ENCODE results near the gene CDKL2. TPM values are rescaled to one million over a fixed set of nuclear protein-coding genes. Genes with fewer than 3 reads are reported as not detected.
A peak's percentile ranks its signal among the peaks of the same experiment; 100 is the strongest.

Gene CDKL2
- total and polyA plus RNA-seq, 4 donors: 0.49 to 2.8 (median 2.3) TPM; not detected in 1

- H3K27me3 ChIP-seq (ENCODE audit: control insufficient read depth in 1 of 2, insufficient read depth in 2 of 2, low read length in 1 of 2): no peaks in the 10 kb centered on the region
- no peak overlapping the region for H3K4me3 ChIP-seq (ENCODE audit: low read length in 2 of 2)
- no peak for DNase-seq
- WGBS, 2 donors: 75 to 77% methylated on average over 7 to 8 of the region's 8 CpGs
- H3K9me3 ChIP-seq (ENCODE audit: control insufficient read depth, low read length): no peaks in the 10 kb centered on the region
- ATAC-seq (ENCODE audit: low FRiP score): no peak
- intact Hi-C loops (cut with DNase I): no loop called here
- H3K27ac ChIP-seq (ENCODE audit: low read depth in 1 of 2, low read length in 2 of 2): no peak overlapping the region
- H3K4me1 ChIP-seq (ENCODE audit: control insufficient read depth in 1 of 2, insufficient read depth in 2 of 2, low read length in 2 of 2): no peaks in the 10 kb centered on the region
- H3K36me3 ChIP-seq (ENCODE audit: control insufficient read depth in 1 of 2, insufficient read depth in 2 of 2, low read length in 1 of 2): no peaks in the 10 kb centered on the region
Measured at GRCh38 chr4:75561789-75562188, 68.5 kb downstream of the CDKL2 start.

DNA sequence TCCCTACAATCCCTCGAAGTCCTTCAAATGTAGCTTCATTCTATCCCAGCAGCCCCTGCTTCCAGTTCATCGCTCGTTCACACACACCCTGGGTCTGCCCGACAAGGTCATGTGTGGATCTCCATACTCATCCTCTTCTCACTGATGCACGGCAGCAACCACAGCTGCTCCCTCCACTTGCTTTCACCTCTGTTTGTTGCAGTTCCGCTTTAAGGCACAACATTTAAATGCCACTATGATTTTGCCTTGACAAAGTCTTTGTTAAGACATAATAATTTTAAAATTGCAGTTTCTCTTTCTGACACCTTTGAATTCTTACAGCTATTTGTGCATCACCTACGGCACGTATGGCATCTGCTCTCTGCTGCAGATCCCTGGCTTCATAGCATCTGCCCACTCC, 72.6 kb downstream of the CDKL2 start:
- Histone ChIP-seq H3K4me1 (ENCODE audit: control insufficient read depth in 1 of 2, insufficient read depth in 2 of 2, low read length in 2 of 2) (no peaks in the 10 kb centered on the region), H3K27me3 (ENCODE audit: control insufficient read depth in 1 of 2, insufficient read depth in 2 of 2, low read length in 1 of 2) (no peaks in the 10 kb centered on the region), H3K4me3 (ENCODE audit: low read length in 2 of 2) (no peak overlapping the region), H3K27ac (ENCODE audit: low read depth in 1 of 2, low read length in 2 of 2) (no peak overlapping the region), H3K9me3 (ENCODE audit: control insufficient read depth, low read length) (no peaks in the 10 kb centered on the region), H3K36me3 (ENCODE audit: control insufficient read depth in 1 of 2, insufficient read depth in 2 of 2, low read length in 1 of 2) (no peaks in the 10 kb centered on the region)
- intact Hi-C loops (cut with DNase I): no loop called here
- DNase-seq (no peak), ATAC-seq (ENCODE audit: low FRiP score) (no peak)
- WGBS, 2 donors: 84 to 85% methylated on average over 8 of the region's 8 CpGs

DNA sequence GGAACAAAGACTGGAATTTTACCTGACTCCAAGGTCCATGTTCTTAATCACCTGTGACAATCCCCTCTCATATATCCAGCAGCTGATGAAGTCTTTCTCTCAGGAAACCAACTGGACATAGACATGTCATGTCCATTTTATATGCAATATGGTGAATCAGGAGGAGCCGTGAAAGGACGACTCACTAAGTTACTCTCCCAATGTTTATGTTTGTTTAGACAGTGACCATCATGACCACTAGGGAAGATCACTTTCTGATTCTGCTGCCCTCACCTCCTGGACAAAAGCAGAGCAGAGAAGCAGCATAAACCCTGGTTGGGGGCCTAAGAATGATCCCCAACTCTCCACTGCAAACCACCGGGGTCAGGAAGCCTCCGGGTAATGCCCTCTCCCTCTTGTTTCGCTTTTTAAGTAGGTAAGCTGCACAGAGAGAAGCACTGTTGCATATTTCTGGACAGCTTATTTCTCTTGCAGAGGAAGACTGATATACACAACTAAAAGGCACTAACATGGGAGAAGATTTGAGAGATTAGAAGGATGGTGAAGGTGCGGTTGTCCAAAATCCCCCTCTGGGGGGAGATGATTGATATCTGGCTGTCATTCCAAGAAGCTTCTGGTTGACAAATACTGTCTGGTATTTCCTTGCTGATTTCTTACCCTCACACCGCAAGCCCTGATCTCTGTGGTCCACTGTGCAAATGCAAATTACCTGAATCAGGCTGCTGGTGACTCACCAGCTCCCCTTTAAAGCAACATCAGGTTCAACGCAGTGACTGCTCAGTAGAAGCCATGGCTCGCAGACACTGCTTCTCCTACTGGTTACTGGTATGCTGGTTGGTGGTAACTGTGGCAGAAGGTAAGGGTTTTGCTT, 74.8 kb downstream of the CDKL2 start, which contains the start of gene ODAPH:
Gene ODAPH (plus strand): TSS at position 773 of the 871 bp plus-strand sequence. CDS start 17 bp downstream, at position 790.
- no peak within 1 kb of the TSS for H3K27ac ChIP-seq (ENCODE audit: low read depth in 1 of 2, low read length in 2 of 2)
- intact Hi-C loops (cut with DNase I): no loop called here
- 56 to 61% methylated on average over 9 of the region's 9 CpGs for WGBS, 2 donors
- no peak for ATAC-seq (ENCODE audit: low FRiP score)
- H3K27me3 ChIP-seq (ENCODE audit: control insufficient read depth in 1 of 2, insufficient read depth in 2 of 2, low read length in 1 of 2): no peaks in the 10 kb centered on the region
- H3K9me3 ChIP-seq (ENCODE audit: control insufficient read depth, low read length): no peaks in the 10 kb centered on the region
- no peak for DNase-seq
- no peak within 1 kb of the TSS for H3K4me3 ChIP-seq (ENCODE audit: low read length in 2 of 2)
- H3K4me1 ChIP-seq (ENCODE audit: control insufficient read depth in 1 of 2, insufficient read depth in 2 of 2, low read length in 2 of 2): no peaks in the 10 kb centered on the region
- no peaks in the 10 kb centered on the region for H3K36me3 ChIP-seq (ENCODE audit: control insufficient read depth in 1 of 2, insufficient read depth in 2 of 2, low read length in 1 of 2)

GRCh38 chr4:75552452-75552851, 77.9 kb downstream of the CDKL2 start:
- DNase-seq: no peak
- no peak overlapping the region for H3K4me3 ChIP-seq (ENCODE audit: low read length in 2 of 2)
- no peaks in the 10 kb centered on the region for H3K9me3 ChIP-seq (ENCODE audit: control insufficient read depth, low read length)
- H3K4me1 ChIP-seq (ENCODE audit: control insufficient read depth in 1 of 2, insufficient read depth in 2 of 2, low read length in 2 of 2): no peaks in the 10 kb centered on the region
- H3K36me3 ChIP-seq (ENCODE audit: control insufficient read depth in 1 of 2, insufficient read depth in 2 of 2, low read length in 1 of 2): no peaks in the 10 kb centered on the region
- H3K27me3 ChIP-seq (ENCODE audit: control insufficient read depth in 1 of 2, insufficient read depth in 2 of 2, low read length in 1 of 2): no peaks in the 10 kb centered on the region
- no peak overlapping the region for H3K27ac ChIP-seq (ENCODE audit: low read depth in 1 of 2, low read length in 2 of 2)
- intact Hi-C loops (cut with DNase I): no loop called here
- no peak for ATAC-seq (ENCODE audit: low FRiP score)

DNA sequence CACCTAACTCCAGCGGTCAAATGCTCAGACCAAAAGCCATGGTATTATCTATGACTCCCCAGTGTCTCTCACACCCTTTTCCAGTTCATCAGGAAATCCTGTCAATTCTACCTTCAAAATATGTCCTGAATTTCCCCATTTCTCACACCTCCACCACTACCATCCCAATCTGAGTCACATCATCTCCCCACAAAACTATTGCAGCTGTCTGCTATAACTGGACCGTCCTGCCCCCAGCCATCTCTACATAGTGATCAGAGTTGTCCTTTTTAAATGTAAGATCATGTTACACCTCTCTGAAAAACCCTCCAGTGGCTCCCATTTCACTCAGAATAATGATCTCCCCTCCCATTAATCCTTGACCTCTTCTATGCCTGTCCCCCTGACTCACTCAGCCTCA, 81.3 kb downstream of the CDKL2 start:
- Histone ChIP-seq H3K27me3 (ENCODE audit: control insufficient read depth in 1 of 2, insufficient read depth in 2 of 2, low read length in 1 of 2) (no peaks in the 10 kb centered on the region), H3K27ac (ENCODE audit: low read depth in 1 of 2, low read length in 2 of 2) (no peak overlapping the region), H3K4me3 (ENCODE audit: low read length in 2 of 2) (no peak overlapping the region), H3K4me1 (ENCODE audit: control insufficient read depth in 1 of 2, insufficient read depth in 2 of 2, low read length in 2 of 2) (no peaks in the 10 kb centered on the region), H3K9me3 (ENCODE audit: control insufficient read depth, low read length) (no peaks in the 10 kb centered on the region), H3K36me3 (ENCODE audit: control insufficient read depth in 1 of 2, insufficient read depth in 2 of 2, low read length in 1 of 2) (no peaks in the 10 kb centered on the region)
- ATAC-seq (ENCODE audit: low FRiP score): no peak
- WGBS, 2 donors: 90 to 92% methylated on average over 2 of the region's 2 CpGs
- DNase-seq: no peak
- intact Hi-C loops (cut with DNase I): no loop called here

DNA sequence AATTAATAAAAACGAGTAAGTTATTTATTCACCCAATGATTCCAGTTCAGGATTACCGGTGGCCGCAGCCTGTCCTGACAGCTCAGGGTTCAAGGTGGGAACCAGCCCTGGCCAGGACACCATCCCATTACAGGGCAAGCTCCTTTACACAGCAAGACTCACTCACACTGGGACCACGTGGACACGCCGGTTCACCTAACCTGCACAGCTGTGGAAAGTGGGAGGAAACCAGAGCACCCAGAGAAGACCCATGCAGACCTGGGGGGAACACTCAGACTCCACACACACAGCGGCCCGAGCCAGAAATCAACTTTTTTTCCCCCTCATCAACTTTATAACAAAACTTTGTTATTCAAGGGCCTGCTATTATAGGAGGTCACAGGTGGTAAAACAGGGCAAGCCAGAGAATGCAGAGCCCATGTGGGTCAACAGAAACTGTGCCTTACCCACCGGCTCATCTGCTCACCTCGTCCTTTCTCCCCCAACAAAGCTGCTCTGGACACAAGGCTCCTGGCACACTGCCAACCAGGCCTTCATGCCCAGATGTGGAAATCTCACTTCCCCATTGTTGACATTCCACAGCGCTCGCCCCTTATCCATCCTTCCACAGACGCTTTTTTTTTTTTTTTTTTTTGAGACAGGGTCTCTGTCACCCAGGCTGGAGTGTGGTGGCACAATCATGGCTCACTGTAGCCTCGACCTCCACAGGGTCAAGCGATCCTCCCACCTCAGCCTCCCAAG, 82.5 kb downstream of the CDKL2 start:
- ATAC-seq (ENCODE audit: low FRiP score): no peak

DNA sequence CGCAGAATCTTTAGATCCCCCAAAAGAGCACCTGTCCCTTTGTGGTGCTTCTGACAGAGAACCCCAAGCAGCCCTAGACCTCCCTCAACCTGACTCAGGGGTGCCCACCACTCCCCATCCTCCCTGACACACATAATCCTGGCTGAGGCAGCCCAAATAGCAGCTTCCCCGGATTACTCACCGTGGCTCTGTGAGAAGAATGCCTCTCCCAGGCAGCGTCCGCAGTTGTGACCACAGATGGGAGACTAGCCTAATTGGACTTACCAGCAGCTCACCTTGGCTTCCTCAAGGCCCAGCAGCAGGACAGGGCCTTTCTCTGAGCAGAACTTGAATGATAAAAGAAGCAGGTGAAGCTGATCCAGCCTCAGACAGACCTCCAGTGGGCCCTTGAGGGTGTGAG, 84.8 kb downstream of the CDKL2 start:
- no peak for ATAC-seq (ENCODE audit: low FRiP score)

More for the DNA sequence above, 82.5 kb downstream of the CDKL2 start:
- Histone ChIP-seq H3K36me3 (ENCODE audit: control insufficient read depth in 1 of 2, insufficient read depth in 2 of 2, low read length in 1 of 2) (peaks cover 0 to under 1% of the 10 kb centered on the region in 2 donors), H3K27me3 (ENCODE audit: control insufficient read depth in 1 of 2, insufficient read depth in 2 of 2, low read length in 1 of 2) (no peaks in the 10 kb centered on the region), H3K4me3 (ENCODE audit: low read length in 2 of 2) (no peak overlapping the region), H3K9me3 (ENCODE audit: control insufficient read depth, low read length) (no peaks in the 10 kb centered on the region), H3K27ac (ENCODE audit: low read depth in 1 of 2, low read length in 2 of 2) (no peak overlapping the region), H3K4me1 (ENCODE audit: control insufficient read depth in 1 of 2, insufficient read depth in 2 of 2, low read length in 2 of 2) (no peaks in the 10 kb centered on the region)
- 65 to 67% methylated on average over 15 of the region's 15 CpGs for WGBS, 2 donors
- peak; percentile 61 to 82 for DNase-seq
- intact Hi-C loops (cut with DNase I): no loop called here

GRCh38 chr4:75544870-75545269, 85.5 kb downstream of the CDKL2 start:
- H3K27me3 ChIP-seq (ENCODE audit: control insufficient read depth in 1 of 2, insufficient read depth in 2 of 2, low read length in 1 of 2): no peaks in the 10 kb centered on the region
- no peaks in the 10 kb centered on the region for H3K4me1 ChIP-seq (ENCODE audit: control insufficient read depth in 1 of 2, insufficient read depth in 2 of 2, low read length in 2 of 2)
- no peak overlapping the region for H3K4me3 ChIP-seq (ENCODE audit: low read length in 2 of 2)
- H3K27ac ChIP-seq (ENCODE audit: low read depth in 1 of 2, low read length in 2 of 2): no peak overlapping the region
- intact Hi-C loops (cut with DNase I): no loop called here
- whole genome bisulfite sequencing, 2 donors: 92 to 97% methylated on average over 3 of the region's 3 CpGs
- no peak for ATAC-seq (ENCODE audit: low FRiP score)
- DNase-seq: no peak
- no peaks in the 10 kb centered on the region for H3K9me3 ChIP-seq (ENCODE audit: control insufficient read depth, low read length)
- H3K36me3 ChIP-seq (ENCODE audit: control insufficient read depth in 1 of 2, insufficient read depth in 2 of 2, low read length in 1 of 2): peaks cover 0 to 2% of the 10 kb centered on the region in 2 donors

More for the DNA sequence above, 84.8 kb downstream of the CDKL2 start:
- peaks cover 0 to 2% of the 10 kb centered on the region in 2 donors for H3K36me3 ChIP-seq (ENCODE audit: control insufficient read depth in 1 of 2, insufficient read depth in 2 of 2, low read length in 1 of 2)
- no peak overlapping the region for H3K27ac ChIP-seq (ENCODE audit: low read depth in 1 of 2, low read length in 2 of 2)
- 88 to 92% methylated on average over 5 of the region's 5 CpGs for WGBS, 2 donors
- H3K9me3 ChIP-seq (ENCODE audit: control insufficient read depth, low read length): no peaks in the 10 kb centered on the region
- no peak overlapping the region for H3K4me3 ChIP-seq (ENCODE audit: low read length in 2 of 2)
- DNase-seq: no peak
- no peaks in the 10 kb centered on the region for H3K4me1 ChIP-seq (ENCODE audit: control insufficient read depth in 1 of 2, insufficient read depth in 2 of 2, low read length in 2 of 2)
- no peaks in the 10 kb centered on the region for H3K27me3 ChIP-seq (ENCODE audit: control insufficient read depth in 1 of 2, insufficient read depth in 2 of 2, low read length in 1 of 2)
- intact Hi-C loops (cut with DNase I): no loop called here

All from aorta (tissue), 5 donors.